Measurements from ENCODE around the gene BCL11A.
A peak's percentile ranks its signal among the peaks of the same experiment; 100 is the strongest.

The BCL11A gene

DNA sequence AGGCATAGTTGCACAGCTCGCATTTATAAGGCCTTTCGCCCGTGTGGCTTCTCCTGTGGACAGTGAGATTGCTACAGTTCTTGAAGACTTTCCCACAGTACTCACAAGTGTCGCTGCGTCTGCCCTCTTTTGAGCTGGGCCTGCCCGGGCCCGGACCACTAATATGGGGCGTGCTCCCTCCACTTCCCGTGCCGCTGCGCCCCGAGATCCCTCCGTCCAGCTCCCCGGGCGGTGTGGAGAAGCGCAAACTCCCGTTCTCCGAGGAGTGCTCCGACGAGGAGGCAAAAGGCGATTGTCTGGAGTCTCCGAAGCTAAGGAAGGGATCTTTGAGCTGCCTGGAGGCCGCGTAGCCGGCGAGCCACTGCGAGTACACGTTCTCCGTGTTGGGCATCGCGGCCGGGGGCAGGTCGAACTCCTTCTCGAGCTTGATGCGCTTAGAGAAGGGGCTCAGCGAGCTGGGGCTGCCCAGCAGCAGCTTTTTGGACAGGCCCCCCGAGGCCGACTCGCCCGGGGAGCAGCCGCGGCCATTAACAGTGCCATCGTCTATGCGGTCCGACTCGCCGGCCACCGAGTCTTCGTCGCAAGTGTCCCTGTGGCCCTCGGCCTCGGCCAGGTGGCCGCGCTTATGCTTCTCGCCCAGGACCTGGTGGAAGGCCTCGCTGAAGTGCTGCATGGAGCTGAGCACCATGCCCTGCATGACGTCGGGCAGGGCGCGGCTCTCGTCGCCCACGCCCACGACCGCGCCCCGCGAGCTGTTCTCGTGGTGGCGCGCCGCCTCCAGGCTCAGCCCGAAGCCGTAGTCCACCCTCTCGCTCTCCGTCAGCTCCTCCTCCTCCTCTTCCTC, 92.7 kb downstream of the BCL11A start:
- no peak overlapping the region for H3K9ac ChIP-seq (ENCODE audit: low read depth, low read length)
- H3K9me3 ChIP-seq (ENCODE audit: control insufficient read depth, insufficient read depth, low read length): no peaks in the 10 kb centered on the region
- H3K36me3 ChIP-seq (ENCODE audit: control insufficient read depth, insufficient read depth, low read length): peaks cover 50% of the 10 kb centered on the region
- peaks cover 4% of the 10 kb centered on the region for H3K4me1 ChIP-seq (ENCODE audit: control insufficient read depth, insufficient read depth, low read length)
- H3K27ac ChIP-seq (ENCODE audit: low read depth, low read length): no peak overlapping the region
- H3K27me3 ChIP-seq (ENCODE audit: control insufficient read depth, insufficient read depth, low read length): no peaks in the 10 kb centered on the region
- H3K4me3 ChIP-seq (ENCODE audit: low read depth, low read length): no peak overlapping the region

DNA sequence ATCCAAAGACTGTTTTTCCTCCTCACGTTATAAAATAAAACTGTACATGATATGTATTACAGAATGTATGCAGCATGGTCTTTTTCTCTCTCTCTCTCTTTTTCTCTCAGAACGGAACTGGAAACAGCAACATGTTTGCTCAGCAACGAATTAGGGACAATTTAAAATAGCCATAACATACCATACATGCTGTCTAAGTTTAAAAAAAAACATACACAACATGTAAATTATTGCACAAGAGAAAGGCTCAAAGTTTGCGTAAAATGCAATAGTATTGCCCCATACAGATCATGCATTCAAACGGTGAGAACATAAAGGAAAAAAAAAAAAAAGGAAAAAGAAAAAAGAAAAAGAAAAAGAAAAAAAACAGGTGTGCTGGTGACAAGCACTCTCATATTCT, 93.6 kb downstream of the BCL11A start:
- Histone ChIP-seq H3K36me3 (ENCODE audit: control insufficient read depth, insufficient read depth, low read length) (peaks cover 47% of the 10 kb centered on the region), H3K27ac (ENCODE audit: low read depth, low read length) (no peak overlapping the region), H3K9me3 (ENCODE audit: control insufficient read depth, insufficient read depth, low read length) (no peaks in the 10 kb centered on the region), H3K9ac (ENCODE audit: low read depth, low read length) (no peak overlapping the region), H3K27me3 (ENCODE audit: control insufficient read depth, insufficient read depth, low read length) (no peaks in the 10 kb centered on the region), H3K4me1 (ENCODE audit: control insufficient read depth, insufficient read depth, low read length) (peaks cover 2% of the 10 kb centered on the region; the same call in 1 of the 2 replicates), H3K4me3 (ENCODE audit: low read depth, low read length) (no peak overlapping the region)

DNA sequence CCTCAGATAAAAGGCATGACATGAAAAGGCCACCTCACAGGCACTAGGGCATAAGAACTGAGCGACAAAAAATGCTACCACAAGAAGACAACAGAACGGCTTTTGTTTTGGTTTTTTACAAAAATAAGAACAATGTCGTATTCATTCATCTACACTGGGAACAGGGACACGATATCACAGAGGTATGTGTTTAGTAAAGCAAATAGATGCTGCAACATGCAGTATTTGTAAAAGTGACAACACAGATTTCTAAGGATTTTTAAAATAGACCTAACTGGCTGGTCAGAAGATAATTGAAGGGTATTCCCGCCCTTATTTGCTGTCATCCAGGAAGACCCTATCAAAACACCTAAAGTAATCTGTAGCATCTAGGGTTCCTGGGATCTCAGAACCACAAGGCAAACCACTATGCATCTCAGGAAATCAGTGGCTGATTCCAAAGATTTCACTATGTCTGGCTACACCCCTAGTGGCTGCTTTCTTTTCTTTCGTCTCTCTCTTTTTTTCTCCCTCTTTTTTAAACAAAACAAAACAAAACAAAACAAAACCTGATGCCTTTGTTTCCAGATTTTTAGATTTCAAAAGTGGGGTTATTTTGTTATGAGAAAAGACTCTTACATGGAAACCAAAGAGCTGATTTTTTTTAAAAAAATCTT, 97.2 kb downstream of the BCL11A start:
- no peak overlapping the region for H3K27ac ChIP-seq (ENCODE audit: low read depth, low read length)
- no peaks in the 10 kb centered on the region for H3K27me3 ChIP-seq (ENCODE audit: control insufficient read depth, insufficient read depth, low read length)
- peaks cover 34% of the 10 kb centered on the region for H3K4me1 ChIP-seq (ENCODE audit: control insufficient read depth, insufficient read depth, low read length)
- H3K36me3 ChIP-seq (ENCODE audit: control insufficient read depth, insufficient read depth, low read length): peaks cover 28% of the 10 kb centered on the region
- H3K9ac ChIP-seq (ENCODE audit: low read depth, low read length): no peak overlapping the region
- no peak overlapping the region for H3K4me3 ChIP-seq (ENCODE audit: low read depth, low read length)
- H3K9me3 ChIP-seq (ENCODE audit: control insufficient read depth, insufficient read depth, low read length): no peaks in the 10 kb centered on the region

DNA sequence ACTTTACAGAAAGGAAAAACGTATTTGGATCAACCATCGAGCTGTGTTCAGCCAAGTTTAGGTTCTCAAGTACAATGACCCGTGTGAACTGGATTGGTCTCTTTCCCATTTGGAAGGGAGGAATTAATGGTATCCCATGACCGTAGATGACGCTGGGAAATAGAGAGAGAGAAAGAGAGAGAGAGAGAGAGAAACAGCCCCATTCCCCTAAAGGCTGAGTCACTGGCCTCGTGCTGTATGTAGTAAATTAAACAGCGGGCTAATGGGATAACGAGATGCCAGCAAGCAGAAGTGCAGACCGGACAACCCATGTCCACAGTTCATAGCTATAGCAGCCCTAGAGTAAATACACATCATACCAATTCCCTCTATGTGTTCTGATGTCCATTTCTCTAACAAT, 99.6 kb downstream of the BCL11A start:
- Histone ChIP-seq H3K9ac (ENCODE audit: low read depth, low read length) (peak overlapping the region; percentile 38; the same call in 1 of the 2 replicates), H3K36me3 (ENCODE audit: control insufficient read depth, insufficient read depth, low read length) (0 out of 2 replicates have a peak, but pooled peaks cover 4% of the 10 kb centered on the region)

DNA sequence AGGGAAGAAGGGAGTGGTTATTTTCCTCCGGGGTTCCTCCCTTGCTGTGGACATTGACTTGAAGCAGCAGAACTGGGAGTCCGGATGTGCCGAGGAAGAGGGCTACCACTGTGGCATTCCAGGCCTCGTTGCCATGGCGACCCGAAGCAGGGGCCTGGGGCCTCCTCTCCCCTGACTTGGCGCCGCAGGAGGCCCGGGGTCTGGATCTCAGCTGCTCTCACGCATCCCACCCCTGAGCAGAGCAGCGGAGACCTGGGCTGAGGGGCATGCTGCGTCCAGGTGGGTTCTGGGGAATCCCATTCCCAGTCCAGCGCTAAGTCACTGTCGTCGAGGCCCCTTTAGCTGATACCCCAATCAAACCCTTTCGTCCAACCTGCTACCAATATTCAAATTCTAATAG, 100.2 kb downstream of the BCL11A start:
- peak overlapping the region; percentile 38; the same call in 1 of the 2 replicates for H3K9ac ChIP-seq (ENCODE audit: low read depth, low read length)
- no peaks in the 10 kb centered on the region for H3K36me3 ChIP-seq (ENCODE audit: control insufficient read depth, insufficient read depth, low read length)
- H3K4me3 ChIP-seq (ENCODE audit: low read depth, low read length): no peak overlapping the region; the same call in 1 of the 2 replicates
- no peaks in the 10 kb centered on the region for H3K9me3 ChIP-seq (ENCODE audit: control insufficient read depth, insufficient read depth, low read length)
- peak overlapping the region; percentile 57 for H3K27ac ChIP-seq (ENCODE audit: low read depth, low read length)
- H3K4me1 ChIP-seq (ENCODE audit: control insufficient read depth, insufficient read depth, low read length): peaks cover 34% of the 10 kb centered on the region
- H3K27me3 ChIP-seq (ENCODE audit: control insufficient read depth, insufficient read depth, low read length): no peaks in the 10 kb centered on the region

More for the DNA sequence above, 99.6 kb downstream of the BCL11A start:
- peak overlapping the region; percentile 57 for H3K27ac ChIP-seq (ENCODE audit: low read depth, low read length)
- H3K9me3 ChIP-seq (ENCODE audit: control insufficient read depth, insufficient read depth, low read length): no peaks in the 10 kb centered on the region
- H3K4me3 ChIP-seq (ENCODE audit: low read depth, low read length): no peak overlapping the region
- H3K4me1 ChIP-seq (ENCODE audit: control insufficient read depth, insufficient read depth, low read length): peaks cover 34% of the 10 kb centered on the region
- no peaks in the 10 kb centered on the region for H3K27me3 ChIP-seq (ENCODE audit: control insufficient read depth, insufficient read depth, low read length)

DNA sequence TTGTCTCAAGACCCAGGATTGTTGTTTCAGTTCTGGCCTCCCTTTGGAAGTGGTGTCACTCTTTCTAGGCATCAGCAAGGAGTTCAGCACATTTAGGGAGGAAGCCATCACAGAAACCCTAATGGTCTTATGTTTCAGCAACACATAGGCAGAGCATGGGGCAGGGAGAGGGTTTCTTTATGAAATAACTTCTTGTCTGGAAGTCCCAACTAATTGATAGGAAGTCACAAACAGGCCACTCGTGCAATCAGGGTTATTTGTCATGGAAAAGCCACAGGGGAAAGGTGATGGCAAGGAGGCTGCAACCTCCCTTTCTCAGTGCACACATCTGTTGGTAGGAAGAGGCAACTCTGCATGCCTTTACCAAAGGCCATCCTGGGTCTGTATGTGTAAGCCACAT, 103.0 kb downstream of the BCL11A start:
- Histone ChIP-seq H3K27ac (ENCODE audit: low read depth, low read length) (no peak overlapping the region), H3K36me3 (ENCODE audit: control insufficient read depth, insufficient read depth, low read length) (no peaks in the 10 kb centered on the region), H3K27me3 (ENCODE audit: control insufficient read depth, insufficient read depth, low read length) (no peaks in the 10 kb centered on the region), H3K9ac (ENCODE audit: low read depth, low read length) (no peak overlapping the region), H3K4me3 (ENCODE audit: low read depth, low read length) (no peak overlapping the region), H3K9me3 (ENCODE audit: control insufficient read depth, insufficient read depth, low read length) (no peaks in the 10 kb centered on the region), H3K4me1 (ENCODE audit: control insufficient read depth, insufficient read depth, low read length) (peaks cover 43% of the 10 kb centered on the region)

DNA sequence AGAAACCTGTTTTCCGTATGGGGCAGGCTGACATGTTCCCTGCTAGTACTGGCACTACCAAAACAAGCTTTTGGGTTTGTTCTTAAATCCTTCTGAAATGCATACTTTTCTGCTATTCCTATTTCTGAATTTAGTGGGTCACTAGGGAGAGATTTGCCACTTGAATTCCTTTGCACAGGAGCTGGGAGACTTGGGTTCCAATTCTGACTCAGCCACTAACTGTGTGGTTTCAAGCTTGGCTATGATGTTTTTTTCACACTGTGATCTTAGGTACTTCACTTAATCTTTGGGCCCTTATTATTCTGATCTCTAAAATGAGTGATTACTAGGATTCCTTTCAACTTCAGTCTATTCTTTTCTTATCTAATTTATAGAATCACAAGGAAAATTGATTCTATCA, 105.5 kb downstream of the BCL11A start:
- H3K9ac ChIP-seq (ENCODE audit: low read depth, low read length): no peak overlapping the region
- H3K9me3 ChIP-seq (ENCODE audit: control insufficient read depth, insufficient read depth, low read length): no peaks in the 10 kb centered on the region
- H3K36me3 ChIP-seq (ENCODE audit: control insufficient read depth, insufficient read depth, low read length): no peaks in the 10 kb centered on the region
- H3K27me3 ChIP-seq (ENCODE audit: control insufficient read depth, insufficient read depth, low read length): no peaks in the 10 kb centered on the region
- H3K4me3 ChIP-seq (ENCODE audit: low read depth, low read length): no peak overlapping the region
- peaks cover 26% of the 10 kb centered on the region for H3K4me1 ChIP-seq (ENCODE audit: control insufficient read depth, insufficient read depth, low read length)
- H3K27ac ChIP-seq (ENCODE audit: low read depth, low read length): no peak overlapping the region

DNA sequence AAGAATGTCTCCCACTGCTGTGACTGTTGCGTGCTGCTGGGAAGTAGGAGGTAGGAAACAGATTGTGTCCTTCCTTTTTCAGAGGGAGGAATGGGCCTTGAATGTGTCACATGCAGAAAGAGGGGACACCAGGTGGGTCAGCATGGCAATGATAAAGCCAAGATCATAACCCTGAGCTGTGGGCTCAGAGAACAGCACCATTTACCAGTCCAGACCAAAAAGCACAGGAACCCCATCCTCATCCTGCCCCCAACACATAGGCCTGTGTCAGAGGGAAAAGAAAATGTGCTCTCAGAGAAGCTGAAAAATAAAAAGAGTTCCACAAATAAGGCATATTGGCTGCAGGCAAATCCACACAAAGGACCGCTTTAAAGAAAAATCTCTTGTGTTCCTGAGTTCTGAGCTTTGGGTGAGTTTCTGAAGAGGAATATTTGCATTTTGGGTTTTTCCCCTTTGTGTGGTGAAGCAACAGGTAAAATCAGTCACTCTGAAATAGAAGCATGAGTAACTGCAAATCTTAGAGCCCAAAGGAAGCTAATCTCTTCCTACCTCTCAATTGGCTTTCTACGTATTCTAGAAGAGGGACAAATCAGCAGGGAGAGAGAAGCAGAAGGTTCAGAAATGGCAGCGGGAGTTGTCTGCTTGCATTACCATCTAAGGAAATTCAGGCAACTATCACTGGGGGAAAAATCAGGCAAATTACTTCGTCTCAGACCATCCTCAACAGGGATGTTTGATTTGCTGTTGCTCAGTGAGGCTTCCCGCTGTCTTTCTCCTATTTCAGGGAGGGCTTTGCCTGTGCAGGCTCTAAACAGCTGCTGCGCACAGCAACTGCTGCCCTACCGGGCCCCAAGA, 106.8 kb downstream of the BCL11A start:
- Histone ChIP-seq H3K4me3 (ENCODE audit: low read depth, low read length) (no peak overlapping the region), H3K36me3 (ENCODE audit: control insufficient read depth, insufficient read depth, low read length) (no peaks in the 10 kb centered on the region), H3K27me3 (ENCODE audit: control insufficient read depth, insufficient read depth, low read length) (no peaks in the 10 kb centered on the region), H3K4me1 (ENCODE audit: control insufficient read depth, insufficient read depth, low read length) (peaks cover 14% of the 10 kb centered on the region), H3K27ac (ENCODE audit: low read depth, low read length) (no peak overlapping the region), H3K9ac (ENCODE audit: low read depth, low read length) (no peak overlapping the region), H3K9me3 (ENCODE audit: control insufficient read depth, insufficient read depth, low read length) (no peaks in the 10 kb centered on the region)

DNA sequence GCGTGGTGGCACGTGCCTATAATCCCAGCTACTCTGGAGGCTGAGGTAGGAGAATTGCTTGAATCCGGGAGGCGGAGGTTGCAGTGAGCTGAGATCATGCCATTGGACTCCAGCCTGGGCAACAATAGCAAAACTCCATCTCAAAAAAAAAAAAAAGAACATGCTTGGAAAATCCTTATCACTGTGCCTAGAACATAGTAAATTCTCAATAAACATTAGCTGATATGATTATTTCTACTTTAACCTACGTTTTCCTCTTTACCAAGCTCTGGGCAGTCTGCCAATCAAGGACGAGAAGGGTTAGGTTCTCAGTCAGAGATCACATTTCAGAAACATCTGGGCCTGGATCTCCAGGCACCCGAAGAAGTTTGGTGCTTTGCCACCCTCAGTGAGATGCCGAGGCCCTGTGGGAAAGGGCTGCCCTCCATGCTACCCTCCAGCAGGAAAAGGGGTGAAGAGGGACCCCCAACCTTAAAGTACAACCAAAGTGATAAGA, 107.7 kb downstream of the BCL11A start:
- Histone ChIP-seq H3K9ac (ENCODE audit: low read depth, low read length) (no peak overlapping the region), H3K27me3 (ENCODE audit: control insufficient read depth, insufficient read depth, low read length) (no peaks in the 10 kb centered on the region), H3K27ac (ENCODE audit: low read depth, low read length) (no peak overlapping the region), H3K4me1 (ENCODE audit: control insufficient read depth, insufficient read depth, low read length) (peaks cover 13% of the 10 kb centered on the region), H3K36me3 (ENCODE audit: control insufficient read depth, insufficient read depth, low read length) (no peaks in the 10 kb centered on the region), H3K4me3 (ENCODE audit: low read depth, low read length) (no peak overlapping the region), H3K9me3 (ENCODE audit: control insufficient read depth, insufficient read depth, low read length) (no peaks in the 10 kb centered on the region)

DNA sequence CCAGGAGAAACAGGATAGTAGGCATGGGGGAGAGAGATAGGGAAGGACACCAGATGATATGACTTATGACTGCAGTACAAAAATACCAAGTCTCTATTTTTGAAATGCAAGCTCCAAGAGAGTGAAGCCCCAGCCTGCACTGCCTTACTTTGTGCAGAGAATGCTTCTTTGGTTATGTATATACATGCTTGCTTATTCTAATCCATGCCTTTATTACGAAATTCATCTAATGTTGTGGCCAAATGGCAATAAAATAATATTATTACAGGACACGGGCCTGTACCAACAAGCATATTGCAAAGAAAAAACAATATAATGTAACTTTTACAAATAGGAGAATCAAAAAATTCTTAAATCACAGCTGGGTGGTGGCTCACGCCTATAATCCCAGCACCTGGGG, 110.8 kb downstream of the BCL11A start:
- Histone ChIP-seq H3K4me3 (ENCODE audit: low read depth, low read length) (no peak overlapping the region), H3K9ac (ENCODE audit: low read depth, low read length) (no peak overlapping the region), H3K9me3 (ENCODE audit: control insufficient read depth, insufficient read depth, low read length) (no peaks in the 10 kb centered on the region), H3K36me3 (ENCODE audit: control insufficient read depth, insufficient read depth, low read length) (no peaks in the 10 kb centered on the region), H3K27ac (ENCODE audit: low read depth, low read length) (no peak overlapping the region), H3K4me1 (ENCODE audit: control insufficient read depth, insufficient read depth, low read length) (peaks cover 16% of the 10 kb centered on the region), H3K27me3 (ENCODE audit: control insufficient read depth, insufficient read depth, low read length) (no peaks in the 10 kb centered on the region)

Measured in HUES48 (cell line).